HG03097 (cell line): ENCODE data around the gene STARD13.

Experiments used
- ATAC-seq: cut with Tn5 transposase; IDR thresholded peaks from one replicate; pipeline ENCODE4 v1.9.1; 2021; ENCODE audit not compliant: unreplicated experiment, low FRiP score

The STARD13 gene

GRCh38 chr13:33310245-33311038, 24.9 kb upstream of the STARD13 start:
- no peak for ATAC-seq

- no peak for ATAC-seq
Measured at GRCh38 chr13:33308863-33309262, 23.3 kb upstream of the STARD13 start.

GRCh38 chr13:33307843-33308242, 22.3 kb upstream of the STARD13 start:
- no peak for ATAC-seq

GRCh38 chr13:33303855-33304597, 18.5 kb upstream of the STARD13 start:
- no peak for ATAC-seq

DNA sequence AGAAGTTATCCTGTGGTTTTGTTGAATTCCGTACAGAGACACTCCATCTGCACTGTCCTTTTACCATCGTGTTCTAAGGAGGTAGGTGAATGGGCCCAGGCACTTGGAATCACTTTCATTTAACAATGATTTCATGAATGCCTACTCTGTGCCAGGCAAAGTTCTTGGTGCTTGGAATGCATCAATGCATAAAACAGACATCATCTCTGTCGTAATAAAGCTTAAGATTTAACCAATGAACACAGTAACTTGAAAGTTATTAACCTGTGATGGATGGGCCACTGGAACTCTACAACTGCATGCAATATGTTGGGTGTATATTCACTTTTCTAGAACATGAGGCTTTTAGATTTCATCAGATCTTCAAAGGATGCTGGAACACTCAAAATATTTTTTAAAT, 14.1 kb upstream of the STARD13 start:
- ATAC-seq = no peak

GRCh38 chr13:33296793-33297425, 11.4 kb upstream of the STARD13 start:
- ATAC-seq = no peak

GRCh38 chr13:33292712-33293111, 7.2 kb upstream of the STARD13 start:
- ATAC-seq = no peak

- no peak for ATAC-seq
Measured at GRCh38 chr13:33290421-33290965, 4.9 kb upstream of the STARD13 start.

DNA sequence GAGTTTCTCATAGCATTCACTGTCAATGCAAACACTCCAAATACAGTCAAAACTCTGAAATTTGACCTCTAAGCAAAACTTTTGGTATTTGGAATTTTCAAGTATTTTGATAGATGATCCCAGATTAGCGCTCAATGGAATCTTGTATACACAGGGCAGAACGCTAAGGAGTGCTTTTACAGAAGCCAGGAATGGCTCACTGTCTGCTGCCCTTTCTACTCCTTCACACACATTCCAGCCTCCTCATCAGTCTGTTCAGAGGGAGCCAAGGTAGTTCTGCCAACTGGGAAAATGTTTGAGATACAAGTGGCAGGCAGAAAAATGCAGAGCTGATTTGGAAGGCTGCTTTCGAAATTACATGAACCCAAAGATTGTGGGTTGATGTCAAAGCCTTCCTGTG, 4.4 kb upstream of the STARD13 start:
- no peak for ATAC-seq

DNA sequence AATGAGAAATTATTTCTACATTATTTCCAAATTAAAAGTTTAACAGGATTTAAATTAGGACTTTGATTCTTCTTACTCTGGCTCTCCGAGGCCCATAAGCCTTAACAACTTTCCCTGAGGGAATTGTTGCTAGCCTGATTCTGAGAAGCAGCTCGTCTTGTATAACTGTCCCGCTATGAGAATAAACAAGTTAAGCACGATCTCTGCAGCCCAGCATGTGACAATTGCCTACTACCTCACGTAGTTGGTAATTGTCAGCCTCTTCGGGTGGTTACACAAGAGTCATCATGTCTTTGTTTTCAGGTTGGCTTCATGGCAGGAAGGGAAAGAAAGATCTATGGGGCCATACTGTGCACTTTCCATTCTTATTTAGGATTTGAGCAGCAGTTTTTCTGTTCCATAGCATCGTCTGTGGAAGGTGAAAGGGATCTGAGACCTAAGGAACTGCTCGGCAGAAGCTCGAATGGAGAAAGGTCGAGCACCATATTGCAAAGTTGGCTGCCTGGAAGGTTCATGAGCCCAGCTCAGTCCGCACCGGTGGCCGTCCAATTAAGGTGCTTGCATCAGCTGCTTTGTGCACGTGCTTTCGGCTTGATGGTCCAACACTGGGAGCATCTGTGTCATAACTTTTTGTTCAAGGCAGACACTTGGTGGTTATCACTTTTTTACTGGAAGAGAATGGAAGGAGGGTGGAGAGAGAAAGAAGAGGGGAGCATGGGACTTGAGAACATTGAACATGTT, 1.8 kb upstream of the STARD13 start:
- ATAC-seq = no peak

- no peak for ATAC-seq
Measured at GRCh38 chr13:33286128-33286527, 573 bp upstream of the STARD13 start.

DNA sequence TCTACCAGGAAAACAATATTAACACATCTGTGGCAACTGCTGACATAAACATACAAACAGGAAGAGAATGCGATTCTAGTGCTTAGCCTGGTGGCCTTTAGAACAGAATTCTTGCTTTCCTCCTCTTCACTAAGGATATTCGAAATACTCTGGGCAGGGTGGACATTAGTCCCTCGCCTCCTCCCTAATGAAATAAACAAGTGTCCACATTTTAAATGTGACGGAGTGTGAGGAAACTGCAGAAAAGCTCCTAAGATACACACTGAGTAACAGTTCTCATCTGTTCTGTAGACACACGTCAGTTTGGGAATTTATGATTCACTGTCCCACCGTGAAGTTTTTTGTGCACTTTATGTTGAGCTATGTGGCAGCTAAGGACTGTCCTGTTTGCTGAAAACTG, 639 bp downstream of the STARD13 start:
- ATAC-seq = no peak

GRCh38 chr13:33284031-33284430, 1.5 kb downstream of the STARD13 start:
- ATAC-seq = no peak

- no peak for ATAC-seq
Measured at GRCh38 chr13:33283195-33283911, 2.2 kb downstream of the STARD13 start.

- no peak for ATAC-seq
Measured at GRCh38 chr13:33281951-33282595, 3.5 kb downstream of the STARD13 start.

- ATAC-seq = no peak
Measured at GRCh38 chr13:33280923-33281322, 4.6 kb downstream of the STARD13 start.

DNA sequence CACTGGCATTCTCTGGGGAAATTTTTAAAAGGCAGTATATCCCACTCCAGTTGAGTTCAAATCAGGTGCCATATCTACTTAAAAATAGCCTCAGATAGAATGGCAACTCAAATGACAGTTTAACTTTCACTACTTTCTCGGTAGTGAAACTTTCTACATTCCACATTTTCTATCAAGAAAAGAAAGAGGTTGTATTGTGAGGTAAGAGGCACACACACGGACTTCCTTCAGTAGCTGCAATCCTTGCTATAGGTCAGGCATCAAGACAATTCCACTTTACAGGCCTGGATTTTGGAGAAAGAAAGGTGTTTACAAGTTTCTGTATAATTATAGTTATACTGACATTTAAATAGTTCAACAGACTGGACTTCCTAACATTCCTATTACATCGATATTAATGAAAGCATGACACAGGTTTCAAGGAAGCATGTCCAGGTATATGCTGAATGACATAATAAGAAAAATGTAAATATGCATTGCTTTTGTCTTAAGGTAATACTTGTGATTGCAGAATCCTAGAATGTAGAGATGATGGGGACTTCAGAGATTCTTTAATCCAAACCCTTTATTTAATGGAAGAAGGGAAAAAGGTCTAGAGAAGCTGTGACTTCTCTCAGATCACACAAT, 5.2 kb downstream of the STARD13 start:
- ATAC-seq = no peak

DNA sequence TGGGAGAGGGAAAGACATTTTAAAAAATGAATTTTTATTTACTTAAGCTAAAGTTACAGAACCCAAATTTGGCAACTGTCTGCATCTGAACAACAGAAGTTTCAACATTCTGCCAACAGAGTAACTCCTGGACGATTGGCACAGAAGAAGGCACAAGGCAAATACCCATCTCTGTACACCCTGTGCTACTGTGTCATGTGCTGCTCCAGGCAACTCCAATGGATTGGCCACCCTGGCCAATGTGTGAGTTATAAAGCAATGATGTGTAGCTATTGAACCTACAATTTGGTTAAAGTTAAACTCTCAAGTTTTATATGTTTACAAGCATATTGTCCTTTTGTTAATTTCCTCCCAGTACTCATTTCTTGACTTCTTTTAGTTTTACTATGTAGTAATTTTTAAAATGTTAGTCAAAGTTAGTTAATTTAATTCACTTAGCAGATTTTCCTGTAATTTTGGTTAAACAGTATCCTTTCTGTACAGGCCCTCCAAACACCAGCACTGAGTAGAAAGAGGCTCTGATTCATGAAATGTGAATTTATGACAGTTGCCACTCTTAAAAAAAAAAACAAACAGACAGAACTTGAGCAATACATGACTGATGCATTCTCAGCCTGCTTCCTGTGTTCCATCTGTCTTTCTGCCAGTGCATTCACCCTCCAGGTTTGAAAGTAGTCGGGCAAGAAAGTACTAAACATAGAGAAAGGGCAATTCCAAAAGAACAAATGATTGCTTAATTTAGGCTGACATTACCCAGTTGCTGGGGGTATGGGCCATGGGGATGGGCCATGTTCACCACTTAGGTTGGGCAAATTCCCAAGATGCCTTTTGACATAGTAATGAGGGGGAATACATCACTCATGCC, 5.9 kb downstream of the STARD13 start:
- ATAC-seq = no peak
